GM10266 (cell line): Measurements from ENCODE around the gene SDCCAG8.
A peak's percentile ranks its signal among the peaks of the same experiment; 100 is the strongest.

Experiments used
- DNase-seq: peaks from one replicate; pipeline ENCODE4 v3.0.0; 2012; ENCODE audit errors: extremely low spot score
- CTCF ChIP-seq: IDR thresholded peaks from 2 replicates; pipeline ENCODE4 v1.5.1; 2012; ENCODE audit warnings: mild to moderate bottlenecking, low read depth; ENCODE audit not compliant: control insufficient read depth, insufficient read depth; ENCODE audit errors: missing control alignments

SDCCAG8 gene

GRCh38 chr1:243510928-243511327, 255.1 kb downstream of the SDCCAG8 start:
- no peak for DNase-seq
- TF ChIP-seq CTCF = no peak

- no peak for TF ChIP-seq CTCF
These were observed 258.1 kb downstream of the SDCCAG8 start for GRCh38 chr1:243513726-243514491.

GRCh38 chr1:243514927-243515326, 259.1 kb downstream of the SDCCAG8 start:
- DNase-seq = no peak
- no peak for TF ChIP-seq CTCF

More at GRCh38 chr1:243513726-243514491, 258.1 kb downstream of the SDCCAG8 start:
- DNase-seq = peak; percentile 67

GRCh38 chr1:243520831-243521230, 265.0 kb downstream of the SDCCAG8 start:
- TF ChIP-seq CTCF = no peak
- no peak for DNase-seq

- no peak for DNase-seq
- TF ChIP-seq CTCF = no peak
These were observed 267.9 kb downstream of the SDCCAG8 start for GRCh38 chr1:243523766-243524165.

GRCh38 chr1:243525085-243525487, 269.2 kb downstream of the SDCCAG8 start:
- no peak for DNase-seq
- no peak for TF ChIP-seq CTCF

- no peak for DNase-seq
- TF ChIP-seq CTCF = no peak
These were observed 270.3 kb downstream of the SDCCAG8 start for GRCh38 chr1:243526180-243526579.
